ENCODE data around the gene MED12L.

The MED12L gene

GRCh38 chr3:151196434-151196833 is 111.0 kb downstream of the MED12L start:
- Histone ChIP-seq H3K36me3 (ENCODE audit: control insufficient read depth, insufficient read depth, low read length) (peaks cover 10% of the 10 kb centered on the region), H3K4me3 (ENCODE audit: insufficient read depth, low read depth, low read length, poor library complexity, severe bottlenecking) (no peak overlapping the region), H3K27me3 (replicated peaks; ENCODE audit: control insufficient read depth, insufficient read depth, low read length, poor library complexity, severe bottlenecking) (no peaks in the 10 kb centered on the region), H3K27ac (ENCODE audit: insufficient read depth, low read length, poor library complexity, severe bottlenecking) (no peak overlapping the region), H3K9me3 (ENCODE audit: control insufficient read depth, low read length) (no peaks in the 10 kb centered on the region), H3K4me1 (ENCODE audit: control insufficient read depth, insufficient read depth, low read length, poor library complexity, severe bottlenecking) (peaks cover 8% of the 10 kb centered on the region)
- DNase-seq, result no peak

DNA sequence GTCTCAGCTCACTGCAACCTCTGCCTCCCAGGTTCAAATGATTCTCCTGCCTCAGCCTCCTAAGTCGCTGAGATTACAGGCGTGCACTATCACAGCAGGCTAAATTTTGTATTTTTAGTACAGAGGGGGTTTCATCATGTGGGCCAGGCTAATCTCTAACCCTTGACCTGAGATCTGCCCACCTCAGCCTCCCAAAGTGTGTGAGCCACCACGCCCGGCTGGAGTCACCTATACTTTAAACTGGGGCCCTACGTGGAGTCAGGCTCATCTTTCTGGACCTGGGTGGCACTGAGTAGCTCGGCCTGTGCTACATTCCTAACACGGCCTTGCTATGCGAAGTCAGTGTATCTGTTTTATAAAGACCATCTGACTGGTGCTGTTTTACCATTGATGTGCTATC is 111.8 kb downstream of the MED12L start:
- Histone ChIP-seq H3K9me3 (ENCODE audit: control insufficient read depth, low read length) (no peaks in the 10 kb centered on the region), H3K4me3 (ENCODE audit: insufficient read depth, low read depth, low read length, poor library complexity, severe bottlenecking) (no peak overlapping the region), H3K4me1 (ENCODE audit: control insufficient read depth, insufficient read depth, low read length, poor library complexity, severe bottlenecking) (peaks cover 10% of the 10 kb centered on the region), H3K36me3 (ENCODE audit: control insufficient read depth, insufficient read depth, low read length) (peaks cover 10% of the 10 kb centered on the region), H3K27me3 (replicated peaks; ENCODE audit: control insufficient read depth, insufficient read depth, low read length, poor library complexity, severe bottlenecking) (no peaks in the 10 kb centered on the region), H3K27ac (ENCODE audit: insufficient read depth, low read length, poor library complexity, severe bottlenecking) (no peak overlapping the region)
- no peak for DNase-seq

DNA sequence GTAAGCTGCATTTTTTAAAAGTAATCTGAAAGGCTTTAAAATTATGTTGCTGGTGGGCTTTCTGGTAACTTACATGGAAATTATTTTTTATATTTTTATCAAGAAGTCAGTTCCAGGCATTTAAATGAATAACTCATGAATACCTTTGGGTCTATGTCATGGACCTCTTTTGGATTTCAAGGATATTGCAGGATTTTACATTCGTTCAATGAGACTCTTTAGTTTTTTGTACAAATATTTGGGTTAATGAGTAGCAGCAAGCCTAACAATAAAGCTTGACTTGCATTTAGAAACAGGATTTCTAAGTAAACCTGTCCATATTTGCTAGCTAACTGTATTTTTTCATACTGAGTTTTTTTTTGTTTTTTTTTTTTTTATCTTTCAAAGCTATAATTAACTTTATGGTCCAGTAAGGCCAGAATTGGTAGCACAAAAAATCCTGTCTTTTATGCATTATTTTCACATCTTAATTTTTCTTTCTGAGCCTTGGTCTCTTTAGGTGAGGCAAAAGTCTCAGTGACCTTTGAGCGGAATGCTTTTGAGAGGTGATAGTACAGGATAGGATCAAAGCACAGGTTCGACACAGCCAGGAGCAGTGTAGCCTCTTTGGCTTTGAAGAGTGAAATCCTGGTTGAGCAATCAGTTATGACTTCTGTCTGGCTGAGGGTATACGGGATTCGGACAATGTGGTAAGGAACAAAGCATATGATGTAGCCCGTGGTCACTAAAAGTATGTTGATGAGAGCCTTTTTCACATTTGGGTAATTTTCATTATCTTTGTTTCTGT is 112.7 kb downstream of the MED12L start:
- no peak for DNase-seq

DNA sequence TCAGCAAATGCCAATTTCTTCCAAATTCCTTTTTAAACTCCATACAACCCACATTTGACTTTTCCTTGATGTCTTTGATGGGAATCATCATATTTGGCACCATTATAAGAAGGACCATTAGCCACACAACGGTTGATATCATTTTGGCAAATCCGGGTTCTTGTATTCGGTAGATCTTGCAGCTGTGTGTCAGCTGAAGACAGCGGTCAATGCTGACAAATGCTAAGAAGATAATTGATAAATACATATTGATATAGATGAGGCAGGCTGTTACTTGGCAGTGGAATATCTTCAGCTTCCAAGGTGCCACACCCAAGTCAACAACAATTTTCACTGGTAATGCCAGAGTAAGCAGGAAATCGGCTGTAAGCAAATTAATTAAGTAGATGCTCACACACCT is 113.4 kb downstream of the MED12L start:
- Histone ChIP-seq H3K27ac (ENCODE audit: insufficient read depth, low read length, poor library complexity, severe bottlenecking) (no peak overlapping the region), H3K4me3 (ENCODE audit: insufficient read depth, low read depth, low read length, poor library complexity, severe bottlenecking) (no peak overlapping the region), H3K9me3 (ENCODE audit: control insufficient read depth, low read length) (no peaks in the 10 kb centered on the region), H3K36me3 (ENCODE audit: control insufficient read depth, insufficient read depth, low read length) (peaks cover 10% of the 10 kb centered on the region), H3K27me3 (replicated peaks; ENCODE audit: control insufficient read depth, insufficient read depth, low read length, poor library complexity, severe bottlenecking) (no peaks in the 10 kb centered on the region), H3K4me1 (ENCODE audit: control insufficient read depth, insufficient read depth, low read length, poor library complexity, severe bottlenecking) (peaks cover 15% of the 10 kb centered on the region)
- no peak for DNase-seq

More for the DNA sequence above, 112.7 kb downstream of the MED12L start:
- H3K27me3 ChIP-seq (replicated peaks; ENCODE audit: control insufficient read depth, insufficient read depth, low read length, poor library complexity, severe bottlenecking), result no peaks in the 10 kb centered on the region
- no peak overlapping the region for H3K4me3 ChIP-seq (ENCODE audit: insufficient read depth, low read depth, low read length, poor library complexity, severe bottlenecking)
- H3K9me3 ChIP-seq (ENCODE audit: control insufficient read depth, low read length), result no peaks in the 10 kb centered on the region
- H3K36me3 ChIP-seq (ENCODE audit: control insufficient read depth, insufficient read depth, low read length), result peaks cover 10% of the 10 kb centered on the region
- H3K4me1 ChIP-seq (ENCODE audit: control insufficient read depth, insufficient read depth, low read length, poor library complexity, severe bottlenecking), result peaks cover 14% of the 10 kb centered on the region
- no peak overlapping the region for H3K27ac ChIP-seq (ENCODE audit: insufficient read depth, low read length, poor library complexity, severe bottlenecking)

DNA sequence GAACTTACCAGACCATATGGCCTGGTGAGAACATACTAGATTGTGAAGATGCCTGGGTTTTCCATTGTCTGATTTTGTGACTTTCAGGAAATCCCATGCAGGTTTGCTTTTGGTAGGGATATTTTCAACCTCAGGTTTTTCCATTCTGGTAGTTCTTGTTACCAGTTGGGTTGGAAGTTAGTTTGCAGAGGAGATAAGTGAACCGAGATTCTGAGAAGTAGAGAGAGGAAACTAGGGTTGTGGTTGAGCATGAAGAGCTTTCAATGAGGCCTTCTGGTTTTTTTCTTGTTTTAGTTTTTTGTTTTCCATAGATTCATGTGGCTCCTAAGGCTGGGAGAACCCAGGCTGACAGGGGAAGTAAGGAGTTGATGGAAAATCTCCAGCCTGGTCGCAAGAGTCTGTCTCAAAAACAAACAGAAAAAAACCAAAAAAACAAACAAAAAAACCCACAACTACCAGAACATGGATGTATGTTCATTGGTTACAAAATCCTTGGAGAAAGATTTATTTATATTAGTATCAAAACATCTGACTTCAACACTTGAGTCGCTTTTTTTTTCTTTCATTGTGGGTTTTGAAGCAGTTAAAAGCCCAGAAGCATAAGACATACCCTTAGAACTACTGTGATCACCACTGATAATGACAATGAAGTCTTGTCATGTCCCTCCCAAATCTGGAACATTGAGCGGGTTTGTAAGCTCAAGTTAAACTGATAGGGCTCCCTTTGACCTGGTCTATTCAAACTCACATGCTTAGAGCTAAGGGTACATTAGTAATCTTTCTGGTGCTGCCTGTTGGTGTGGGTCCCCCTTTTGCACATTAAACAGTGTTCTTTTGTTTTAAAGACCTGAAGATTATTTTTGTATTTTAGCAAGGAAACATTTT is 114.3 kb downstream of the MED12L start:
- no peaks in the 10 kb centered on the region for H3K27me3 ChIP-seq (replicated peaks; ENCODE audit: control insufficient read depth, insufficient read depth, low read length, poor library complexity, severe bottlenecking)
- no peak for DNase-seq
- H3K27ac ChIP-seq (ENCODE audit: insufficient read depth, low read length, poor library complexity, severe bottlenecking), result peak overlapping the region; percentile 72
- peaks cover 18% of the 10 kb centered on the region for H3K4me1 ChIP-seq (ENCODE audit: control insufficient read depth, insufficient read depth, low read length, poor library complexity, severe bottlenecking)
- H3K4me3 ChIP-seq (ENCODE audit: insufficient read depth, low read depth, low read length, poor library complexity, severe bottlenecking), result no peak overlapping the region
- H3K36me3 ChIP-seq (ENCODE audit: control insufficient read depth, insufficient read depth, low read length), result peaks cover 10% of the 10 kb centered on the region
- H3K9me3 ChIP-seq (ENCODE audit: control insufficient read depth, low read length), result no peaks in the 10 kb centered on the region

DNA sequence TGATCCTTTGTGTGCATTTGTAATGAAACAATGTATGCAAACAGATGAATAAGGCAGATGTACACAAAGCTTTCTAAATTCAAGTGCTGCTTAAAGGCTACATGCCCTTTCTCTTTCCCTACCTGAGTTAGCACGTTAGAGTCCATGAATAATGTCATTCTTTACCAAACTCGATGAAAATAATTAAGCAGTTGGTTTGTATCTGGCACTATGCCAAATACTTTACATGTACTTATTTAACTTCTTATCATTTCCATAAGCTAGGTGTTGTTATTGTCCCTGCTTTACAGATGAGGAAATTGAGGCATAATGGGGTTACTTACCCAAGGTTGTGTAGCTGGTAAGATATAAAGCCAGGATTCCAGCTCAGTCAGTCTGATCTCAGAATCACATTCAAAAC is 115.1 kb downstream of the MED12L start:
- Histone ChIP-seq H3K4me1 (ENCODE audit: control insufficient read depth, insufficient read depth, low read length, poor library complexity, severe bottlenecking) (peaks cover 25% of the 10 kb centered on the region), H3K27me3 (replicated peaks; ENCODE audit: control insufficient read depth, insufficient read depth, low read length, poor library complexity, severe bottlenecking) (no peaks in the 10 kb centered on the region), H3K4me3 (ENCODE audit: insufficient read depth, low read depth, low read length, poor library complexity, severe bottlenecking) (no peak overlapping the region), H3K27ac (ENCODE audit: insufficient read depth, low read length, poor library complexity, severe bottlenecking) (peak overlapping the region; percentile 72), H3K9me3 (ENCODE audit: control insufficient read depth, low read length) (no peaks in the 10 kb centered on the region), H3K36me3 (ENCODE audit: control insufficient read depth, insufficient read depth, low read length) (peaks cover 10% of the 10 kb centered on the region)
- no peak for DNase-seq

DNA sequence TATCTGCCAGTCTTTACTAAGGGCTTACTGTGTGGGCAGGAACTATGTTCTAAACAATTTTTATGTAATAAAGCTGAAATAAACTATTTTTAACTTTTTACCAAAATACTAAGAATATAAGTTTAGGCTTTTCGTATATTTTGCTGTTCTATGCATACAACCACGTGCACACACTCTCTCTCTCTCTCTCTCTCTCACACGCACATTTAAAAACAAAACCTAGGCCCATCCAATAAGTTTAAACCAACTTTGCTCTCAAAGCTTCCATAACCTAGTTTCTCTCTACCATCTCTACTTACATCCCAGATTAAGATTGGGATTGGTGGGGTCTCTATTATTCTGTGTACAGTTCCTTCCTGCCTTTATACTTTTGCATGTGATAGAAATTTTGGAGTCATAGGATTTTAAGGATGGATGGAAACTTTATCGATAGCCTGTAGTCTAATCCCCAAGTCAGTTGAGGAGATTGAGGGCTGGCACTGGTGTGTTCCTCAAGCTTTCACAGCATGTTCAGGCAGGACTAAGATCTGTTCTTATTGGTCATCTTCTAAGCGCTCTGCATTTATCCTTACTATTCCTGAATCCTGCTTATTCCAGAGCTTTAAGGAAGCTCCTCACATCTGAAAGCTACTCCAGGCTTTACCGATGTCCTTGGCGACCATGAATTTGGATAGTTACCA is 115.7 kb downstream of the MED12L start:
- Histone ChIP-seq H3K9me3 (ENCODE audit: control insufficient read depth, low read length) (no peaks in the 10 kb centered on the region), H3K27ac (ENCODE audit: insufficient read depth, low read length, poor library complexity, severe bottlenecking) (peak overlapping the region; percentile 72), H3K4me1 (ENCODE audit: control insufficient read depth, insufficient read depth, low read length, poor library complexity, severe bottlenecking) (peaks cover 29% of the 10 kb centered on the region), H3K4me3 (ENCODE audit: insufficient read depth, low read depth, low read length, poor library complexity, severe bottlenecking) (peak overlapping the region; percentile 53), H3K27me3 (replicated peaks; ENCODE audit: control insufficient read depth, insufficient read depth, low read length, poor library complexity, severe bottlenecking) (no peaks in the 10 kb centered on the region), H3K36me3 (ENCODE audit: control insufficient read depth, insufficient read depth, low read length) (peaks cover 10% of the 10 kb centered on the region)
- no peak for DNase-seq

GRCh38 chr3:151203051-151203420 is 117.6 kb downstream of the MED12L start, which contains the start of gene GPR171:
Gene GPR171 (minus strand): TSS chr3:151203216. CDS start chr3:151199386, 3,830 bp downstream.
- peak within 1 kb of the TSS; percentile 72 for H3K27ac ChIP-seq (ENCODE audit: insufficient read depth, low read length, poor library complexity, severe bottlenecking)
- H3K4me1 ChIP-seq (ENCODE audit: control insufficient read depth, insufficient read depth, low read length, poor library complexity, severe bottlenecking), result peaks cover 35% of the 10 kb centered on the region
- DNase-seq, result peak; percentile 43 to 63 (median 49)
- H3K4me3 ChIP-seq (ENCODE audit: insufficient read depth, low read depth, low read length, poor library complexity, severe bottlenecking), result peak within 1 kb of the TSS; percentile 53
- H3K36me3 ChIP-seq (ENCODE audit: control insufficient read depth, insufficient read depth, low read length), result peaks cover 10% of the 10 kb centered on the region
- no peaks in the 10 kb centered on the region for H3K9me3 ChIP-seq (ENCODE audit: control insufficient read depth, low read length)
- H3K27me3 ChIP-seq (replicated peaks; ENCODE audit: control insufficient read depth, insufficient read depth, low read length, poor library complexity, severe bottlenecking), result no peaks in the 10 kb centered on the region

GRCh38 chr3:151204530-151205402 is 119.3 kb downstream of the MED12L start:
- DNase-seq, result no peak
- H3K27me3 ChIP-seq (replicated peaks; ENCODE audit: control insufficient read depth, insufficient read depth, low read length, poor library complexity, severe bottlenecking), result no peaks in the 10 kb centered on the region
- H3K27ac ChIP-seq (ENCODE audit: insufficient read depth, low read length, poor library complexity, severe bottlenecking), result peak overlapping the region; percentile 53
- H3K36me3 ChIP-seq (ENCODE audit: control insufficient read depth, insufficient read depth, low read length), result no peaks in the 10 kb centered on the region
- H3K9me3 ChIP-seq (ENCODE audit: control insufficient read depth, low read length), result no peaks in the 10 kb centered on the region
- no peak overlapping the region for H3K4me3 ChIP-seq (ENCODE audit: insufficient read depth, low read depth, low read length, poor library complexity, severe bottlenecking)
- peaks cover 33% of the 10 kb centered on the region for H3K4me1 ChIP-seq (ENCODE audit: control insufficient read depth, insufficient read depth, low read length, poor library complexity, severe bottlenecking)
